GM12878 (cell line): Measurements from ENCODE around the gene LRP1B. TPM values are rescaled to one million over a fixed set of nuclear protein-coding genes. Genes with fewer than 3 reads are reported as not detected.

Experiments used
- ATAC-seq: fragments of 200-7000 bp; cut with Tn5 transposase; 3 replicates; pipeline ENCODE4 v1.9.1; 2020; ENCODE audit warnings: mild to moderate bottlenecking, moderate library complexity
- BruUV-seq: library from RNA; stranded (reverse); fragments of 400-500 nt; replicated peaks from 2 replicates; lab custom pipeline; 2021; lab: Mats Ljungman, UMichigan
- CTCF ChIA-PET: fragments of 300-600 bp; sonication (Branson Sonifier 250); formaldehyde crosslinking; extraction: SDS; loops from one replicate; lab custom pipeline; 2021; ENCODE audit warnings: inconsistent platforms; lab: Yijun Ruan, JAX
- POLR2A ChIA-PET: fragments of 350-600 bp; formaldehyde crosslinking; extraction: SDS; loops from one replicate; lab custom pipeline; 2021; ENCODE audit warnings: inconsistent platforms; lab: Charles Lee
- RAD21 ChIA-PET: fragments of 300-600 bp; sonication (Branson Sonifier 250); formaldehyde crosslinking; loops from one replicate; lab custom pipeline; 2023; ENCODE audit warnings: antibody characterized with exemption; ENCODE audit not compliant: unreplicated experiment; lab: Charles Lee
- SMC1A ChIA-PET: fragments of 300-600 bp; sonication (Branson Sonifier 250); formaldehyde crosslinking; loops from one replicate; lab custom pipeline; 2023; ENCODE audit not compliant: unreplicated experiment, uncharacterized antibody; lab: Charles Lee
- DNase-seq: peaks from one replicate; pipeline ENCODE4 v3.0.0-alpha.2; 2011; ENCODE audit warnings: low read depth, low spot score
- FAIRE-seq: peaks from 3 replicates; lab custom pipeline; 2011; peaks lifted over from hg19 to GRCh38; lab: Jason Lieb, UNC
- H2AFZ ChIP-seq: 2 replicates; pipeline ENCODE4 v1.6.0; 2011; ENCODE audit warnings: low read depth, low read length, control low read depth; ENCODE audit not compliant: control insufficient read depth
- H3K27ac ChIP-seq: 2 replicates; pipeline ENCODE4 v1.5.1; 2011; ENCODE audit warnings: control low read depth; ENCODE audit not compliant: control insufficient read depth, insufficient read depth
- H3K27me3 ChIP-seq, 2 experiments: replicated peaks in 1 of 2; 2 replicates each; pipeline versions ENCODE4 v1.6.0 to v1.6.1; 2011; ENCODE audit warnings: low read length in 1 of 2; ENCODE audit not compliant: control insufficient read depth in 2 of 2, insufficient read depth in 2 of 2
- H3K36me3 ChIP-seq, 2 experiments: 2 replicates each; pipeline ENCODE4 v1.5.1; 2011; ENCODE audit warnings: low read length in 1 of 2; ENCODE audit not compliant: control insufficient read depth in 2 of 2, insufficient read depth in 2 of 2
- H3K4me1 ChIP-seq: 2 replicates; pipeline ENCODE4 v1.6.1; 2011; ENCODE audit warnings: mild to moderate bottlenecking, low read length, moderate library complexity, mixed read lengths; ENCODE audit not compliant: control insufficient read depth, insufficient read depth
- H3K4me2 ChIP-seq: 2 replicates; pipeline ENCODE4 v1.6.0; 2011; ENCODE audit warnings: control low read depth; ENCODE audit not compliant: control insufficient read depth, insufficient read depth
- H3K4me3 ChIP-seq: fragments of 200-600 bp; sonication (generic); 2 replicates; pipeline ENCODE4 v1.5.1; 2016
- H3K79me2 ChIP-seq: 2 replicates; pipeline ENCODE4 v1.6.0; 2011; ENCODE audit warnings: low read length; ENCODE audit not compliant: control insufficient read depth, insufficient read depth
- H3K9ac ChIP-seq: 2 replicates; pipeline ENCODE4 v1.8.0; 2011; ENCODE audit warnings: low read length, control low read depth, mixed read lengths; ENCODE audit not compliant: control insufficient read depth, insufficient read depth
- H3K9me3 ChIP-seq: replicated peaks from 3 replicates; pipeline ENCODE4 v1.5.1; 2011; ENCODE audit warnings: mild to moderate bottlenecking, low read length; ENCODE audit not compliant: control insufficient read depth, insufficient read depth
- H4K20me1 ChIP-seq: 2 replicates; pipeline ENCODE4 v1.6.0; 2011; ENCODE audit not compliant: control insufficient read depth, insufficient read depth
- MEF2A ChIP-seq: IDR thresholded peaks from 2 replicates; pipeline ENCODE4 v1.6.1; 2011; ENCODE audit warnings: low read depth, mild to moderate bottlenecking, low read length, moderate library complexity; ENCODE audit not compliant: insufficient read depth
- MYB ChIP-seq: fragments of 150-350 bp; IDR thresholded peaks from 2 replicates; pipeline ENCODE4 v1.6.1; 2014; ENCODE audit warnings: mild to moderate bottlenecking, low read depth, low read length, borderline replicate concordance
- USF2 ChIP-seq: IDR thresholded peaks from 2 replicates; pipeline ENCODE4 v1.6.1; 2011; ENCODE audit warnings: low read depth, low read length, improper control_type of control experiment, borderline replicate concordance
- ZBTB33 ChIP-seq: fragments of 450-650 bp; IDR thresholded peaks from 2 replicates; pipeline ENCODE4 v1.6.1; 2017; ENCODE audit warnings: mild to moderate bottlenecking
- in situ Hi-C: fragments of 300-500 bp; cut with MboI; formaldehyde crosslinking; loops from 9 replicates; pipeline ENCODE4 v1.14.3; 2018; ENCODE audit warnings: mixed read lengths
- intact Hi-C: fragments of 100-400 bp; cut with micrococcal nuclease; formaldehyde crosslinking; loops from one replicate; pipeline ENCODE4 v1.14.2; 2022; ENCODE audit not compliant: unreplicated experiment
- polyA plus RNA-seq, 11 experiments: library from polyadenylated mRNA; depleted of rRNA in 4 of 11; unstranded in 6 of 11; stranded (reverse) in 5 of 11; fragments of >200 nt; fragmentation: Nextera tagmentation in 4 of 11; fragmentation: Illumina TruSeq in 1 of 11; extraction: Ambion mirVana in 4 of 11; extraction: Trizol in 1 of 11; gene quantifications; 1 replicate in 1 of 11; 2 replicates in 10 of 11; pipeline versions ENCODE4 v1.2.1 to v1.2.3, GENCODE V29; 2011 to 2016; ENCODE audit warnings: inconsistent platforms in 2 of 11, missing spikeins in 2 of 11, low read depth in 1 of 11
- total RNA-seq, 4 experiments: library from RNA; depleted of rRNA in 3 of 4; stranded (reverse); fragments of >200 nt in 3 of 4; fragmentation: Illumina TruSeq in 1 of 4; extraction: Trizol in 1 of 4; gene quantifications; 2 replicates each; pipeline versions ENCODE4 v1.2.1 to v1.2.3, GENCODE V29; 2013 to 2021

LRP1B gene
- total and polyA plus RNA-seq, 10 of the 15 experiments (the other 5 are each of a cell fraction or from before 2014, with no cell fraction given): under 0.01 to 0.06 (median 0.03) TPM; not detected in 5

- ChIA-PET POLR2A (no interaction called here), RAD21 (no interaction called here), SMC1A (no interaction called here), CTCF (interaction anchor here (1.9 kb wide), 1 partner anchor 10 kb away, joined by 10 read pairs; no protein-coding TSS in a partner anchor)
- intact Hi-C loops (no loop called here), in situ Hi-C loops (no loop called here)
- BruUV-seq: no TSS peak
- TF ChIP-seq ZBTB33: no peak
- no peak for TF ChIP-seq MEF2A
- no peak for TF ChIP-seq USF2
- no peak for TF ChIP-seq MYB
- H3K4me1 ChIP-seq: no peaks in the 10 kb centered on the region
- H3K9ac ChIP-seq: no peak overlapping the region
- H3K4me2 ChIP-seq: no peak overlapping the region
- no peak overlapping the region for H2AFZ ChIP-seq
- H3K9me3 ChIP-seq: no peaks in the 10 kb centered on the region
- no peaks in the 10 kb centered on the region for H3K27me3 ChIP-seq
- H3K36me3 ChIP-seq: no peaks in the 10 kb centered on the region
- DNase-seq (no peak), ATAC-seq (no peak), FAIRE-seq (no peak)
- H3K27ac ChIP-seq: no peak overlapping the region
- no peaks in the 10 kb centered on the region for H4K20me1 ChIP-seq
- no peak overlapping the region for H3K4me3 ChIP-seq
- H3K79me2 ChIP-seq: no peaks in the 10 kb centered on the region
Measured at GRCh38 chr2:140873915-140874531, 1256.8 kb downstream of the LRP1B start.
